Keratinocyte (primary cell): ENCODE results near the gene SNTB2. TPM values are rescaled to one million over a fixed set of nuclear protein-coding genes. Genes with fewer than 3 reads are reported as not detected.

Experiments
- DNase-seq: peaks from one replicate; pipeline ENCODE4 v3.0.0-alpha.2; 2011; ENCODE audit warnings: low read depth, missing footprints, low spot score
- FAIRE-seq: peaks from 2 replicates; lab custom pipeline; 2011; peaks lifted over from hg19 to GRCh38; lab: Jason Lieb, UNC
- H2AFZ ChIP-seq: 2 replicates; pipeline ENCODE4 v1.6.0; 2012; ENCODE audit warnings: low read length, control low read depth, inconsistent platforms; ENCODE audit not compliant: control insufficient read depth
- H3K27ac ChIP-seq: 2 replicates; pipeline ENCODE4 v1.5.1; 2011; ENCODE audit warnings: low read length; ENCODE audit not compliant: control insufficient read depth, insufficient read depth
- H3K27me3 ChIP-seq: 3 replicates; pipeline ENCODE4 v1.6.0; 2011; ENCODE audit warnings: low read length; ENCODE audit not compliant: control insufficient read depth, insufficient read depth; ENCODE audit errors: extremely low read depth
- H3K36me3 ChIP-seq, 2 experiments: 2 replicates in 1 of 2; 3 replicates in 1 of 2; pipeline ENCODE4 v1.5.1; 2011; ENCODE audit warnings: low read length in 2 of 2, mild to moderate bottlenecking in 1 of 2; ENCODE audit not compliant: control insufficient read depth in 2 of 2, insufficient read depth in 2 of 2; ENCODE audit errors: extremely low read depth in 1 of 2
- H3K4me1 ChIP-seq: 3 replicates; pipeline ENCODE4 v1.5.1; 2011; ENCODE audit warnings: low read length; ENCODE audit not compliant: control insufficient read depth, insufficient read depth; ENCODE audit errors: extremely low read depth
- H3K4me2 ChIP-seq: 3 replicates; pipeline ENCODE4 v1.6.0; 2011; ENCODE audit warnings: low read depth, low read length; ENCODE audit not compliant: control insufficient read depth, insufficient read depth; ENCODE audit errors: extremely low read depth
- H3K4me3 ChIP-seq, 3 experiments: fragments of 200-600 bp in 1 of 3; sonication (generic) in 1 of 3; 2 replicates in 2 of 3; 3 replicates in 1 of 3; pipeline ENCODE4 v1.5.1; 2011 to 2016; ENCODE audit warnings: low read length in 3 of 3, mild to moderate bottlenecking in 3 of 3, control low read depth in 2 of 3, inconsistent platforms in 1 of 3, low read depth in 1 of 3, mixed read lengths in 1 of 3, mixed run types in 1 of 3, moderate library complexity in 1 of 3; ENCODE audit not compliant: control insufficient read depth in 2 of 3, insufficient read depth in 2 of 3; ENCODE audit errors: extremely low read depth in 1 of 3
- H3K79me2 ChIP-seq: 2 replicates; pipeline ENCODE4 v1.6.0; 2012; ENCODE audit warnings: low read length; ENCODE audit not compliant: control insufficient read depth, insufficient read depth
- H3K9ac ChIP-seq: 3 replicates; pipeline ENCODE4 v1.6.0; 2011; ENCODE audit warnings: low read length; ENCODE audit not compliant: control insufficient read depth, insufficient read depth; ENCODE audit errors: extremely low read depth
- H3K9me1 ChIP-seq: 3 replicates; pipeline ENCODE4 v1.6.0; 2011; ENCODE audit warnings: low read length; ENCODE audit not compliant: control insufficient read depth, insufficient read depth; ENCODE audit errors: extremely low read depth
- H3K9me3 ChIP-seq: 2 replicates; pipeline ENCODE4 v1.5.1; 2012; ENCODE audit warnings: low read depth, low read length; ENCODE audit not compliant: control insufficient read depth
- H4K20me1 ChIP-seq: 3 replicates; pipeline ENCODE4 v1.6.0; 2011; ENCODE audit warnings: low read length; ENCODE audit not compliant: control insufficient read depth, insufficient read depth; ENCODE audit errors: extremely low read depth
- CTCF ChIP-seq, 3 experiments: IDR thresholded peaks in 1 of 3; conservative IDR thresholded peaks in 1 of 3; optimal IDR thresholded peaks in 1 of 3; 2 replicates in 2 of 3; 3 replicates in 1 of 3; pipeline versions ENCODE3 to v1.5.1; 2011; ENCODE audit warnings: low read length in 3 of 3, mild to moderate bottlenecking in 3 of 3, moderate library complexity in 2 of 3, control low read depth in 1 of 3, inconsistent platforms in 1 of 3; ENCODE audit not compliant: insufficient read depth in 2 of 3; ENCODE audit errors: extremely low read depth in 1 of 3
- EZH2 ChIP-seq: IDR thresholded peaks from one replicate; pipeline ENCODE4 v1.6.1; 2012; ENCODE audit warnings: inconsistent platforms, mild to moderate bottlenecking, low read length, moderate library complexity
- dilution Hi-C: fragments of 300-500 bp; cut with MboI; formaldehyde crosslinking; loops from one replicate; pipeline ENCODE4 v1.7.0; 2020; ENCODE audit warnings: low sequenced_read_pairs; ENCODE audit not compliant: extremely low pct_ligation_motif_present
- polyA plus RNA-seq, 5 experiments: library from polyadenylated mRNA; depleted of rRNA in 3 of 5; stranded (reverse) in 3 of 5; stranded (forward) in 1 of 5; unstranded in 1 of 5; fragments of >200 nt; gene quantifications; 1 replicate in 1 of 5; 2 replicates in 3 of 5; 3 replicates in 1 of 5; pipeline versions ENCODE4 v1.2.1 to v1.2.3, GENCODE V29; 2011 to 2012; ENCODE audit warnings: missing spikeins in 2 of 5, low read depth in 1 of 5, low replicate concordance in 1 of 5

The SNTB2 gene
- polyA plus RNA-seq, 1 donor (not counting 4 experiments of a cell fraction or from before 2014, with no cell fraction given) = 15.9 TPM

- H2AFZ ChIP-seq = no peak overlapping the region
- no peaks in the 10 kb centered on the region for H4K20me1 ChIP-seq
- no peak overlapping the region for H3K9ac ChIP-seq
- no peaks in the 10 kb centered on the region for H3K36me3 ChIP-seq
- H3K79me2 ChIP-seq = peaks cover 13% of the 10 kb centered on the region
- DNase-seq = no peak
- no peak overlapping the region for H3K27ac ChIP-seq
- TF ChIP-seq EZH2 = no peak
- no peak for TF ChIP-seq CTCF (optimal IDR thresholded peaks at IDR 0.05 in 1 of 3, IDR thresholded peaks at IDR 0.05 in 1 of 3, conservative IDR thresholded peaks at IDR 0.05 in 1 of 3; ENCODE audit: extremely low read depth in 1 of 3, insufficient read depth in 2 of 3, low read length in 3 of 3)
- H3K9me3 ChIP-seq = no peaks in the 10 kb centered on the region
- H3K4me1 ChIP-seq = no peaks in the 10 kb centered on the region
- dilution Hi-C loops = no loop called here
- H3K4me2 ChIP-seq = no peak overlapping the region
- H3K4me3 ChIP-seq = no peak overlapping the region
- no peak for FAIRE-seq
- no peaks in the 10 kb centered on the region for H3K27me3 ChIP-seq
- no peaks in the 10 kb centered on the region for H3K9me1 ChIP-seq
Observed at GRCh38 chr16:69239851-69240250, 52.9 kb downstream of the SNTB2 start.

- dilution Hi-C loops = no loop called here
- Histone ChIP-seq H3K4me1 (no peaks in the 10 kb centered on the region), H3K27me3 (no peaks in the 10 kb centered on the region), H3K9ac (no peak overlapping the region), H3K4me3 (no peak overlapping the region), H3K27ac (no peak overlapping the region), H3K36me3 (no peaks in the 10 kb centered on the region), H4K20me1 (no peaks in the 10 kb centered on the region), H3K9me3 (no peaks in the 10 kb centered on the region), H2AFZ (no peak overlapping the region), H3K9me1 (no peaks in the 10 kb centered on the region), H3K4me2 (no peak overlapping the region), H3K79me2 (peaks cover 13% of the 10 kb centered on the region)
- DNase-seq (no peak), FAIRE-seq (no peak)
- TF ChIP-seq EZH2 = no peak
- TF ChIP-seq CTCF (optimal IDR thresholded peaks at IDR 0.05 in 1 of 3, IDR thresholded peaks at IDR 0.05 in 1 of 3, conservative IDR thresholded peaks at IDR 0.05 in 1 of 3; ENCODE audit: extremely low read depth in 1 of 3, insufficient read depth in 2 of 3, low read length in 3 of 3) = no peak
Observed at GRCh38 chr16:69240331-69240730, 53.4 kb downstream of the SNTB2 start.
